Endothelial cell (in vitro differentiated cells): Measurements from ENCODE around the gene ANO6. TPM values are rescaled to one million over a fixed set of nuclear protein-coding genes. Genes with fewer than 3 reads are reported as not detected.
A peak's percentile ranks its signal among the peaks of the same experiment; 100 is the strongest.

Source experiments
- DNase-seq: peaks from one replicate; pipeline ENCODE4 v3.0.0; 2021; ENCODE audit warnings: low spot score
- H3K27ac Mint-ChIP-seq: one replicate; pipeline ENCODE4 v1.8.0; 2021; ENCODE audit warnings: mixed read lengths, inconsistent platforms; ENCODE audit not compliant: unreplicated experiment
- H3K27me3 Mint-ChIP-seq: one replicate; pipeline ENCODE4 v1.8.0; 2021; ENCODE audit warnings: mild to moderate bottlenecking, moderate library complexity, mixed read lengths, inconsistent platforms; ENCODE audit not compliant: unreplicated experiment
- H3K36me3 Mint-ChIP-seq: one replicate; pipeline ENCODE4 v1.8.0; 2021; ENCODE audit warnings: mild to moderate bottlenecking, low read depth, mixed read lengths, inconsistent platforms; ENCODE audit not compliant: unreplicated experiment
- H3K4me1 Mint-ChIP-seq: one replicate; pipeline ENCODE4 v1.8.0; 2021; ENCODE audit warnings: mild to moderate bottlenecking, mixed read lengths, inconsistent platforms; ENCODE audit not compliant: unreplicated experiment
- H3K4me3 Mint-ChIP-seq: one replicate; pipeline ENCODE4 v1.8.0; 2021; ENCODE audit warnings: mild to moderate bottlenecking, mixed read lengths, inconsistent platforms; ENCODE audit not compliant: unreplicated experiment
- H3K9me3 Mint-ChIP-seq: one replicate; pipeline ENCODE4 v1.8.0; 2021; ENCODE audit warnings: mixed read lengths, inconsistent platforms; ENCODE audit not compliant: unreplicated experiment
- total RNA-seq: library from RNA; stranded (reverse); fragmentation: NEBNext Ultra II Directional; extraction: Animal tissue kit (Norgen Biotek cat#: 25700); gene quantifications from one replicate; pipeline ENCODE4 v1.2.1, GENCODE V29; 2021; ENCODE audit not compliant: unreplicated experiment
- TF ChIP-seq, protein P1 (sequence below): fragments of 200-600 bp; sonication (generic); IDR thresholded peaks from one replicate; pipeline ENCODE4 v1.5.0; 2021; ENCODE audit warnings: antibody characterized with exemption; ENCODE audit not compliant: unreplicated experiment

Gene ANO6
- total RNA-seq, 1 donor from 2014 or later: 50.8 TPM

DNA sequence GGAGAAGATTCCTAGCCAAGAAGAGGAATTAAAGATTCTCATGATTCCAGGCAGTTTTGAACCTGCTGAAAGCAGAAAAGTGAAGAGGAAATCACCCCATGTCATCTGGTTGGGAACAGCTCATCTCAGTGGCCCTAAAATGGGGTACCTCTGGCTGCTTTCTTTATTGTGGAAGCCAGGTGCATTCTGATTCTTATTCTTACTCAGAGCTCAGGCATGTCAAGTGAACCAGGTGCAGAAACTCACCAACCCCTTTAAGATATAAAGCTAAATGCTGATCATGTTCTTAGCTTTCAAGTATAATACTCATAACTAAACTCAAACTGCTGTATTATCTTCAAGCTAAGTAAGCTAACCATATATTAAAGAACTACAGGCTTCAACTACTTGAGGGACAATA, 259.7 kb downstream of the ANO6 start:
- no peaks in the 10 kb centered on the region for H3K27me3 Mint-ChIP-seq
- H3K4me3 Mint-ChIP-seq: no peak overlapping the region
- no peak for DNase-seq
- H3K9me3 Mint-ChIP-seq: peaks cover under 1% of the 10 kb centered on the region
- H3K36me3 Mint-ChIP-seq: peaks cover 4% of the 10 kb centered on the region
- H3K4me1 Mint-ChIP-seq: no peaks in the 10 kb centered on the region
- no peak overlapping the region for H3K27ac Mint-ChIP-seq
- TF ChIP-seq, protein P1, sequence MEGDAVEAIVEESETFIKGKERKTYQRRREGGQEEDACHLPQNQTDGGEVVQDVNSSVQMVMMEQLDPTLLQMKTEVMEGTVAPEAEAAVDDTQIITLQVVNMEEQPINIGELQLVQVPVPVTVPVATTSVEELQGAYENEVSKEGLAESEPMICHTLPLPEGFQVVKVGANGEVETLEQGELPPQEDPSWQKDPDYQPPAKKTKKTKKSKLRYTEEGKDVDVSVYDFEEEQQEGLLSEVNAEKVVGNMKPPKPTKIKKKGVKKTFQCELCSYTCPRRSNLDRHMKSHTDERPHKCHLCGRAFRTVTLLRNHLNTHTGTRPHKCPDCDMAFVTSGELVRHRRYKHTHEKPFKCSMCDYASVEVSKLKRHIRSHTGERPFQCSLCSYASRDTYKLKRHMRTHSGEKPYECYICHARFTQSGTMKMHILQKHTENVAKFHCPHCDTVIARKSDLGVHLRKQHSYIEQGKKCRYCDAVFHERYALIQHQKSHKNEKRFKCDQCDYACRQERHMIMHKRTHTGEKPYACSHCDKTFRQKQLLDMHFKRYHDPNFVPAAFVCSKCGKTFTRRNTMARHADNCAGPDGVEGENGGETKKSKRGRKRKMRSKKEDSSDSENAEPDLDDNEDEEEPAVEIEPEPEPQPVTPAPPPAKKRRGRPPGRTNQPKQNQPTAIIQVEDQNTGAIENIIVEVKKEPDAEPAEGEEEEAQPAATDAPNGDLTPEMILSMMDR: no peak

DNA sequence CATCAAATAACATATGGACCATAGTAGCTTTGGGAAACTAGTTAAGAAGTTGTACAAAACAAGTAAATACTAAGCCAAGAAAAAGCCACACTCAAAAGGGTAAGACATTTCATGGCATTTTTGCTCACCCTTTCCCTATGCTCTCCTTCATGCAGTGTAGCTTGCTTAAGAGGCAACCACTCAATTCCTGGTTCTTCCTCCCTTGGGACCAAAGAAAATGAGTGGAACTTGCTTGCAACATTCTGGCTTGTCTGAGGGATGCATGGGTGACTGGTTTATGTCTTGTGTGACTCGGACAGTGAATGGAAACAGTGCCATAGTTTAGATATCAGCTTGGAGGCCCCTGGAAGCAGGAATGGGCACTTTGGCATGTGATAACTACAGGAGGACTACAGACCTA, 261.6 kb downstream of the ANO6 start:
- Mint-ChIP-seq H3K4me1 (no peaks in the 10 kb centered on the region), H3K27me3 (no peaks in the 10 kb centered on the region), H3K27ac (no peak overlapping the region), H3K4me3 (peak overlapping the region; percentile 12), H3K9me3 (no peaks in the 10 kb centered on the region), H3K36me3 (peaks cover 4% of the 10 kb centered on the region)
- no peak for DNase-seq
- TF ChIP-seq, protein P1: no peak

DNA sequence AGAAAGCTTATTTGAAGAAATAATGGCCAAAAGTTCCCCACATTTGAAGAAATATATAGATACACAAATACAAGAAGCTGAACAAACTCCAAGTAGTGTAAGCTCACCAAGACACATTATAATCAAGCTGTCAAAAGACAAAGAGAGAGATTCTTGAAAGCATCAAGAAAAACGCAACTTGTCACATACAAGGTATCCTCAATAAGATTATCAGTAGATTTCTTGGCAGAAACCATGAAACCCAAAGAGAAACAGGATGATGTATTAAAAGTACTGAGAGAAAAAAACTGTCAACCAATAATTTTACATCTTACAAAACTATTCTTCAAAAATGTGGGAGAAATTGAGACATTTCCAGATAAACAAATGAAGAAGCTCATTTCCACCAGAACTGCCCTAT, 263.0 kb downstream of the ANO6 start:
- Mint-ChIP-seq H3K27ac (no peak overlapping the region), H3K9me3 (no peaks in the 10 kb centered on the region)

DNA sequence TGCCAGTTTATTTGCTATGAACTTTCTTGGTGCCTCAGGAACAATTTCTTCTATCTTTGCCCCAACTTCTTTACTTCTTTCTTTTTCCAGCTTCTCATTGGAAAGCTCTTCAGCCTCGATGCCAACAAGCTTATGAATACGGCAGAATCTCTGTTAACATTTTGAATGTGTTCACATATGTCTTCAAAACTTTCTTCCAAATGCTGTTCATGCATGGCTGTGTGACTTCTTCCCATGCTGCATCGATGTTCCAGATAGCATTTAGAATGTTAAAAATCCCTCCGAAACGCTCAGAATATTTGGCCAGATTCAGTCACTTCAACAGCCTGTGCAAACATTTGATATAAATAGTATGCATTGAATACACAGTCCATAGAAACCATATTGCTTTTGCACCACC, 265.9 kb downstream of the ANO6 start:
- no peaks in the 10 kb centered on the region for H3K27me3 Mint-ChIP-seq
- H3K9me3 Mint-ChIP-seq: no peaks in the 10 kb centered on the region
- H3K27ac Mint-ChIP-seq: no peak overlapping the region
- no peak overlapping the region for H3K4me3 Mint-ChIP-seq
- DNase-seq: no peak
- H3K36me3 Mint-ChIP-seq: peaks cover 4% of the 10 kb centered on the region
- no peaks in the 10 kb centered on the region for H3K4me1 Mint-ChIP-seq
- TF ChIP-seq, protein P1: no peak

More for the DNA sequence above, 263.0 kb downstream of the ANO6 start:
- Mint-ChIP-seq H3K4me1 (no peaks in the 10 kb centered on the region), H3K4me3 (no peak overlapping the region), H3K36me3 (peaks cover 4% of the 10 kb centered on the region), H3K27me3 (no peaks in the 10 kb centered on the region)
- no peak for DNase-seq
- TF ChIP-seq, protein P1: no peak

DNA sequence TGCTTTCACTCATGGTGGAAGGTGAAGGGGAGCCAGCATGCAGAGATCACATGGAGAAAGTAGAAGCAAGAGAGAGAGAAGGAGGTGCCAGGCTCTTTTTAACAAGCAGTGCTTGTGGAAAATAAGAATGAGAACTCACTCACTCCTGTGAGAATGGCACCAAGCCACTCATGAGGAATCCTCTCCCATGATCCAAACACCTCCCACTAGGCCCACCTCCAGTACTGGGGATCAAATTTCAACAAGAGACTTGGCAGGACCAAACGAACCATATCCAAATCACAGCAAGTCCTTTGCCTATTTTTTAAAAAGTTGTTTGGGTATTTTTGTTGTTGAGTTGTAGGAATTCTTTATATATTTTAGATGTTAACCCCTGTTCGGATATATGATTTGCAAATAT, 267.7 kb downstream of the ANO6 start:
- Mint-ChIP-seq H3K4me3 (no peak overlapping the region), H3K4me1 (no peaks in the 10 kb centered on the region), H3K27me3 (no peaks in the 10 kb centered on the region), H3K27ac (no peak overlapping the region), H3K9me3 (no peaks in the 10 kb centered on the region), H3K36me3 (no peaks in the 10 kb centered on the region)
- TF ChIP-seq, protein P1: no peak
- no peak for DNase-seq

Other genes with a start within 250 kb of the ANO6 start
- not detected for gene DBX2, start 165.0 kb upstream of the ANO6 start, total RNA-seq